GM10847 (cell line): Measurements from ENCODE around the gene CPEB1.

Experiments
- POLR2A ChIP-seq: IDR thresholded peaks from 2 replicates; pipeline ENCODE4 v1.6.1; 2011; ENCODE audit not compliant: insufficient read length; ENCODE audit errors: extremely low read depth

Gene CPEB1

DNA sequence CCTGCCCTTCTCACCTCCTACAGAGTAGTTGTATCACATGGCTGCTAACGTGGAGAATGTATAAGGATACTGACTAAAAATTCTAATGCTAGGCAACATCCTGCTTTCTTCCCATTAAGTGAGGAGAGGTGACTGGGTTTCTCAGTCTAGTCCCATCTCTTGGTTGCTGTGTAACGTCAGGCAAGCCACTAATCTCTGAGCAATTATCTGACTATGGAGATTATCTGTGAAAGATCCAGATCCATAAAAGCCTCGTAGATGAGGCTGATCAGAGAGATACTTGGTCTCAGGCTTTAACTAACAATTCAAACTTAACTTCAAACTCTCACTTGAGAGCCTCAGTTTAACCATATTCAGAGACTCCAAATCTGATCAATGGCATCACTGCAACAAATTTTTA is 102.2 kb downstream of the CPEB1 start:
- TF ChIP-seq POLR2A = no peak

- no peak for TF ChIP-seq POLR2A
Observed at GRCh38 chr15:82544431-82544830, 102.7 kb downstream of the CPEB1 start.

- no peak for TF ChIP-seq POLR2A
Observed at GRCh38 chr15:82543160-82543559, 104.0 kb downstream of the CPEB1 start.

DNA sequence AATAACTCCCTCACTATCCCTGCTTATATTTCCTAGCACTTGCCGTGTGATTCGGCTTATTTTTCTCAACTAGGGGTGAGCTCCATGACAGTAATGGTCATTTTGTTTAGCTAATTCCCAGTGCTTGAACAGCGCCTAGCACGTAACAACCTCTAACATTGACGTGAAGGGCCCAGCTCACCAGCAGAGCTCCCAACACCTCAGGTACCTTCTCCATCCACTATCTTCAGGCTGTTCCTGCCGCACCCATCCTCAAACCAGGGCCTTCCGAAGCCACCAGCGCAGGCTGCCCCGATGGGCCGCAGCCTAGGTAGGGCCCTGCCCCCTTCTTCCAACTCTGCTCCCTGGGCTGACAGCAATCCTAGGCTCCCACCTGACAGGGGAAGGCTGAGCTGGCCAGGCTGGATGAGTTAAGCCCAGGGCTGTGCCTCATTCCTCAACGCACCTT is 106.2 kb downstream of the CPEB1 start:
- TF ChIP-seq POLR2A = no peak

DNA sequence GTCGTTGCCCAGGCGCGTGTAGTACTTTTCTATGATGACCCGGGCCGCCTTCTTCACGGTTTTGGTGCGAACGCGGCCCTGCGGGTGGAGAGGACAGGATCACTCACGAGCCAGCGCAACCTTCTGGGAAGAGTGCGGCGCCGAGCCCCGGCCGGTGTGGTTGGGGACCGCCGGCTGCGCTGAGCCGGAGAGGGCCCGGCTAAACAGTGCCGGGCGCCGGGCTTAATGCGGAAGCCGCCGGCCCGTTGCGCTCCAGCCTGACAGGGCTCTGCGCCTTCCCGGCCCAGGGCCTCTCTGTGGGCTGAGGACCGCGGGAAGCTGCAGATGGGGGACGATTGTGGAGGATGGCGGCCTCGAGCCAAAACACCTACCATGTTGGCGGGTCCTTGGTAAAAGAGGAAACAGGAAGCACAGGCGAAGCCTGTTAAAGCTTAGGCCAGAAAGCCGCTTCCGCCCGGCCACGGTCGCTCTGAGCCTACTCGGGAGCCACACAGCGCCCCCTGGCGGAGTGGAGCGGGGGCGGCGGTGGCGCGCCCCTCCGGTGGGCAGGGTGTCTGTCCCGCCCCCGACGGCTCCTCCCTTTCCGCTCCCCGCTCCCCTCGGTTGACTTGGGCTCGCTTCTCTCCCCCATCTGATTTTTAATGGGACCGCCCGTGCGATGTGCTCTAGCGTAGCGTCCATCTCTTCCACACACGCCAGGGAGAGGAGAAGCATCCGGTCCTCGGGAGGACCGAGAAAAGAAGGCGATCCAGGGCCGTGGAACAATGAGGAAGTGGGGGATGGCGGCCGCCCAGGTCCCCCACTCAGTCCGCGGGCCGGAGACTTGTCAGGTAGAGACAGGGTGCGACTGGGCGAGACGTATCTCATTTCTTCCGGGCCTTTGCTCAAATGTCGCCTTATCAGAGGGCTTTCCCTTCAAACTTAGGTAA is 106.8 kb downstream of the CPEB1 start, which contains the start of gene RPS17:
Gene RPS17 (minus strand): TSS at position 403 of the 929 bp plus-strand sequence. CDS start 29 bp downstream, at position 374.
- TF ChIP-seq POLR2A = peak; percentile 87

- no peak for TF ChIP-seq POLR2A
Observed at GRCh38 chr15:82539691-82540054, 107.5 kb downstream of the CPEB1 start.

DNA sequence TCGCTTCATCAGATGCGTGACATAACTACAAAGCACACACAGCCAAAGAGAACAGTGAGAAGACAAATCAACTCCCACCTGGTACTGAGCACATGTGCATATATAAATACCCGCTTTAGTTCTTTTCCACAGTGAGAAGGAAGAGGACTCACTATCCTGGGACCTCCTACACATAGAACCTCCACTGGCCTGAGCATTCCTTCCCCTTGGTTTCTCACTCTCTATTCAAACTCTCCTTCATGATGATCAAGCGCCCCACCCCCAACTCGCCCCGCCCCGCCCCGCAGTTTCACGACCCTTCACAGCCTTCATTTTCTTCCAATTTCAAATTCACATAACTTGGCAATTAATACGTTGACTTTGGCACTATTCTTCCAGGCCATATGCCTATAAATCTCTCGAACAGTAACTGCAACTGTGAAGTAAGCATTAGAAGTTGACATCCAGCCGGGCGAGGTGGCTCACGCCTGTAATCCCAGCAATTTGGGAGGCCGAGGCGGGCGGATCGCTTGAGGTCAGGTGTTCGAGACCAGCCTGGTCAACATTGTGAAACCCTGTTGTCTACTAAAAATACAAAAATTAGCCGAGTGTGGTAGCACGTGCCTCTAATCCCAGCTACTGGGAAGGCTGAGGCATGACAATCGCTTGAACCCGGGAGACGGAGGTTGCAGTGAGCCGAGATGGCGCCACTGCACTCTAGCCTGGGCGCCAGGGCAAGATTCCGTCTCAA is 108.0 kb downstream of the CPEB1 start:
- no peak for TF ChIP-seq POLR2A

GRCh38 chr15:82537351-82537908 is 109.7 kb downstream of the CPEB1 start:
- TF ChIP-seq POLR2A = no peak

- no peak for TF ChIP-seq POLR2A
Observed at GRCh38 chr15:82536409-82537350, 110.5 kb downstream of the CPEB1 start.

DNA sequence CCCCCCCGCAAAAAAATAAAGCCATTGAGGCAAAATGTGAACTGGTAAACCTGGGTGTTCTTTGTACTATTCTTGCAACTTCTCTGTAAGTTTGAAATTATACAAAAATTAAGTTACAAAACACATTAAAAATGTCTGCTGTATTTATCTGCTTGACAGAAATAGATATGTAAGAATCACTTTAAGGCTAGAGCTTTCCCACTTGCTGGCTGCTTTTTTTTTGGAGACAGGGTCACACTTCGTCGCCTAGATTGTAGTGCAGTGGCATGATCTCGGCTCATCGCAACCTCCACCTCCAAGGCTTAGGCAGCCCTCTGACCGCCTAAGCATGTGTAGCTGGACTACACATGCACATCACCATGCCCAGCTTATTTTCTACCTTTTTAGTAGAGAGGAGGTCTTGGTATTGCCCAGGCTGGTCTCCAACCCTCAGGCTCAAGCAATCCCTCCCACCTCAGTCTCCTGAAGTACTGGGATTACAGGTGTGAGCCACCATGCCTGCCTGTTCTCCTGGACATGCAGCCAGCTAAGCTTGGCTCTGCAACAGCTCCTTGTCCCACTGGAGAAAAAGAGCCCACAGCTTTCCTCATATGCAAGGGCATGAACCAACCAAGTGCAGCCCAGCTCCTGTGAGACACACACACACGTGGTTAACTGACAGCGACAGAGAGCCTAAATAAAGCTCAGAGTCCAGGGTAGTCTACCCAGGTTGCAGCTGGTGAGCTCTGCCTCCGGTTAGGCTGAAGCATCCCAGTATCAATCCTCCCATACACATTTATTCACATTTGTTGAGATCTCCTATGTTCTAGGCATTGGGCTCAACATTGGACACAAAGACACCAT is 111.4 kb downstream of the CPEB1 start:
- no peak for TF ChIP-seq POLR2A

- TF ChIP-seq POLR2A = no peak
Observed at GRCh38 chr15:82533801-82534200, 113.4 kb downstream of the CPEB1 start.

GRCh38 chr15:82532991-82533481 is 114.1 kb downstream of the CPEB1 start:
- no peak for TF ChIP-seq POLR2A

DNA sequence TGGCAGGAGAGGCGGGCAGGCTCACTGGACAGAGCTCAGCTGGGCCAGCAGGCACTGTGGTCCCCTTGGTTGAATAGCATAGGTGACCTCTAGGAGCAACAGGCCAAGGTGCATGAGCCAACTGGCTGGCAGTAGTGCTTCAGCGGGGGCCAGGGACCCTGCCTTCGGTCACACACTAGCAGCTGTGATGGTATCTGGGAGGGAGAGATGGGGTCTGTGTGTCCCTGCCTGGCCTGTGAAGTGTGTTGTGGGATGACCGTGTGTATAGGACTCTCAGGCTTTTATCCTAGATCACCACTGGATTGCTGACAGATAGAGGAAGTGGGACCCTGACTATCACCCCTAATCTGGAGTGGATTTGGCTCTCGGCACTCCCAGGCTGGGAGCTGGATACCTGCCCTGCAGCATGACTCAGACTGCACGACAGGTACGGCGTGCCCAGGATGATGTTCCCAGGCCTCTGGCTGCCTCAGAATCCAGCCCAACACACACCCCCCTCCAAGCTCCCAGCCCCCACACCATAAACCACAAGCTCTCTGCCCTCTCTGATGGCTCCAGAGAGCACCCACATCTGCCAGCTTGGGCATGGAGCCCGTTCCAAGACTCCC is 114.7 kb downstream of the CPEB1 start:
- no peak for TF ChIP-seq POLR2A
